Coronary artery (tissue), 2 donors: ENCODE data around the gene RNF213.
"Not testable (repeated sequence)": the region's sequence is repeated elsewhere in the genome, so short reads cannot be mapped to it uniquely, and the experiment has no call there.

Source experiments
- DNase-seq: peaks from one replicate; pipeline ENCODE4 v3.0.0-alpha.2; 2017; ENCODE audit warnings: low spot score
- H3K27ac ChIP-seq, 2 donors: fragments of 200-600 bp; sonication (generic); one replicate each; pipeline ENCODE4 v1.5.1; 2016 to 2019
- H3K4me3 ChIP-seq: fragments of 200-600 bp; sonication (generic); 2 replicates; pipeline ENCODE4 v1.5.1; 2016; ENCODE audit warnings: mild to moderate bottlenecking, moderate library complexity
- CTCF ChIP-seq: fragments of 200-600 bp; sonication (generic); IDR thresholded peaks from one replicate; pipeline ENCODE4 v1.5.1; 2019; ENCODE audit warnings: antibody characterized with exemption

The RNF213 gene

GRCh38 chr17:80319999-80320344, 59.3 kb downstream of the RNF213 start:
- no peak overlapping the region for H3K4me3 ChIP-seq
- TF ChIP-seq CTCF, result no peak
- H3K27ac ChIP-seq, result no peak overlapping the region
- no peak for DNase-seq

DNA sequence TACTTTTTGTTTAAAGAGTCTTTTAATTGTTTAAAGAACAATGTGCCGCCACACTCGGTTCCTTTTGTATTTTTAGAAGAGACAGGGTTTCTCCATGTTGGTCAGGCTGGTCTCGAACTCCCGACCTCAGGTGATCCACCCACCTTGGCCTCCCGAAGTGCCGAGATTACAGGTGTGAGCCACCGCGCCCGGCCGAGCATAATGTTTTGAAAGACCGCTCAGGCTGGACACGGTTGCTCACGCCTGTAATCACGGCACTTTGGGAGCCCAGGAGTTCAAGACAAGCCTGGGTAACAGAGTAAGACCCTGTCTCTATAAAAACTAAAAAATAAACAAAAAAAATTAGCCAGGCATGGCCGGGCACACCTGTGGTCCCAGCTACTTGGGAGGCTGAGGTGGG, 59.8 kb downstream of the RNF213 start:
- no peak overlapping the region for H3K27ac ChIP-seq
- no peak overlapping the region for H3K4me3 ChIP-seq
- TF ChIP-seq CTCF, result no peak
- no peak for DNase-seq

DNA sequence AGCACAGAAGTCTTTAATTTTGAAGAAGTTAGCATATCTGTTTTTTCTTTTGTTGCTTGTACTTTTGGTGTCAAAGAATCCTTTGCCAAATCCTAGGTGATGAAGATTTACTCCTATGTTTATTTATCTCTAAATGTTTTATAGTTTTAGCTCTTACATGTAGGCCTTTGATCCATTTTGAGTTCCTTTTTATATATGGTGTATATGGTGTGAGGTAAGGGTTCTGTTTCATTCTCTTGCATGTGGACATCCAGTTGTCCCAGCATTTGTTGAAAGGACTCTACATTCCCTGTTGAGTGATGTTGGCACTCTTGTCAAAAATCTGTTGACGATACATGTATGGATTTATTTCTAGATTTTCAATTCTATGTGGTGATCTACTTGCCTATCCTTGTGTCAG, 62.2 kb downstream of the RNF213 start:
- no peak overlapping the region for H3K27ac ChIP-seq
- no peak overlapping the region for H3K4me3 ChIP-seq
- no peak for DNase-seq
- no peak for TF ChIP-seq CTCF

DNA sequence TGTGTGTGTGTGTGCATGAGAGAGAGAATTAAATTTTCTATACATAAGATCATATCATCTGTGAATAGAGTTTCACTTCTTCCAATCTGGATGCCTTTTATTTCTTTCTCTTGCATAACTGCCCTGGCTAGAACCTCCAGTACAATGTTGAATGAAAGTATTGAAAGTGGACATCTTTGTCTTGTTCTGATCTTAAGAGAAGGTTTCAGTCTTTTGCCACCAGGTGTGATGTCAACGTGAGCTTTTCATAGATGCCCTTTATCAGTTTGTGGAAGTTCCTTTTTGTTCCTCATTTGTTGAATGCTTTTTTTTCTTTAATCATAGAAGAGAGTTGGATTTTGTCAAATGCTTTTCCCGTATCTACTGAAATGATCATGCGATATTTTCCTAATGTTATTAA, 63.3 kb downstream of the RNF213 start:
- H3K27ac ChIP-seq, result no peak overlapping the region
- DNase-seq, result no peak
- H3K4me3 ChIP-seq, result no peak overlapping the region
- no peak for TF ChIP-seq CTCF

- no peak for TF ChIP-seq CTCF
- no peak for DNase-seq
- Histone ChIP-seq H3K27ac (no peak overlapping the region), H3K4me3 (no peak overlapping the region)
These were observed 66.9 kb downstream of the RNF213 start for GRCh38 chr17:80327518-80327917.

DNA sequence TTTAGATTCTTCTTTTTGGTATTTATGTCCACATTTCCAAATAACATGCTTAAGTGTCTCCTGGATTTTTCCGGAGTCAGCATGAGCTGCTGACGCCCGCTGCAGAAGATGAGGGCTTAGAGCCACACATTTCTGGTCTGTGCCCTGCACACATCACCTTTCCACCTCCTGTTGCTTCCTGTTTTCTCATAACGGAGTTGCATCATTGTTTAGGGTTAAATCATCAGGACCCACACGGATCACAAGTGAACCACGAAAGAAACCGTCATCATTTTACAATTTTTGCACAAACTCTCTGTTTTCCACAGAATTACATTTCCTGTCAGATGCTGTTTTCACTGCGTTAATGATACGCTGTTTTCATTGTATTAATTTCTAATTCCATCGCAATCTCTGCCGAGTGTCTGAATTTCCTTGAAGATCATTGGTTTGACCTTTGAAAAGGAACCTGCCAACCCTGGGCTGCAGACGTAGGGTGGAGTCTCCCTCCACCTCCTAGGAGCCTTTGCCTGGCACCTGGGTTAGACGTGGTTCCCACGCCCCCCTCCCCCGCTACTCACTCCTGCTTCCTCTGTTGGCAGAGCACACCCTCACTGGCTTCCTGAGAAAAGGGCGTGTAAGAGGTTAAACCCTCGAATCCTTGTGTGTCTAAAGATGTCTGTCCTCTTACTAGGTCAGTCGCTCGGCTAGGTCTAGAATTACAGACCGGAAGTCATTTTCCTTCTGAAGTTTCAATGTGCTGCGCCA, 68.2 kb downstream of the RNF213 start:
- H3K4me3 ChIP-seq, result no peak overlapping the region
- DNase-seq, result no peak
- no peak for TF ChIP-seq CTCF
- no peak overlapping the region for H3K27ac ChIP-seq

DNA sequence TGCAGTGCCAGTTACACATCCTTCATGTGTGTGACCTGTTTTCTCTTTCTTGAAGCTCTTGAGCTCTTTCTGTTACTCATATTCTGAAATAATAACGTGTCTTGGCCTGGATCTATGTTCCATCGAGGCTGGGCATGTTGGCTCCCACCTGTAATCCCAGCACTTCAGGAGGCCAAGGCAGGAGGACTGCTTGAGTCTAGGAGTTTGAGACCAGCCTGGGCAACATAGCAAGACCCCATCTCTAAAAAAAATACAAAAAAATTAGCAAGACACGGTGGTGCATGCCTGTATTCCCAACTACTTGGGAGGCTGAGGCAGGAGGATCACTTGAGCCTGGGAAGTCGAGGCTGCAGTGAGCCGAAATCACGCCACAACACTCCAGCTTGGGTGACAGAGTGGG, 68.8 kb downstream of the RNF213 start:
- not testable (repeated sequence) for H3K4me3 ChIP-seq, H3K27ac ChIP-seq, DNase-seq
